Uterus (tissue), 4 donors: ENCODE data around the gene ZNF790. TPM values are rescaled to one million over a fixed set of nuclear protein-coding genes. Genes with fewer than 3 reads are reported as not detected.

Experiments
- DNase-seq, 2 donors: peaks; one replicate each; pipeline ENCODE4 v3.0.0-alpha.2; 2019 to 2020
- H3K27ac ChIP-seq, 2 donors: fragments of 200-600 bp; sonication (generic); 1 replicate in 1 of 2; 2 replicates in 1 of 2; pipeline ENCODE4 v1.5.1; 2016 to 2018
- H3K27me3 ChIP-seq, 2 donors: fragments of 200-600 bp; sonication (generic); one replicate each; pipeline ENCODE4 v1.5.1; 2018 to 2019; ENCODE audit warnings: control low read depth in 1 of 2
- H3K36me3 ChIP-seq, 2 donors: fragments of 200-600 bp; sonication (generic); one replicate each; pipeline ENCODE4 v1.5.1; 2019; ENCODE audit warnings: control low read depth in 1 of 2
- H3K4me1 ChIP-seq, 2 donors: fragments of 200-600 bp; sonication (generic); one replicate each; pipeline ENCODE4 v1.5.1; 2018 to 2019; ENCODE audit warnings: control low read depth in 1 of 2
- H3K4me3 ChIP-seq, 2 donors: fragments of 200-600 bp; sonication (generic); 1 replicate in 1 of 2; 2 replicates in 1 of 2; pipeline ENCODE4 v1.5.1; 2018 to 2019; ENCODE audit warnings: mild to moderate bottlenecking in 1 of 2
- H3K9me3 ChIP-seq, 2 donors: fragments of 200-600 bp; sonication (generic); one replicate each; pipeline ENCODE4 v1.5.1; 2019; ENCODE audit warnings: control low read depth in 1 of 2
- CTCF ChIP-seq, 4 experiments: fragments of 200-600 bp in 2 of 4; fragments of 450-650 bp in 2 of 4; sonication (generic) in 2 of 4; IDR thresholded peaks; one replicate each; pipeline ENCODE4 v1.5.1; 2016 to 2019; ENCODE audit warnings: antibody characterized with exemption in 4 of 4, mild to moderate bottlenecking in 2 of 4, moderate library complexity in 1 of 4
- POLR2A ChIP-seq, 2 donors: fragments of 450-650 bp; IDR thresholded peaks; one replicate each; pipeline ENCODE4 v1.6.1; 2016; ENCODE audit warnings: antibody characterized with exemption in 2 of 2, mild to moderate bottlenecking in 1 of 2, moderate library complexity in 1 of 2
- intact Hi-C: fragments of 100-400 bp; cut with DNase I; formaldehyde crosslinking; loops from one replicate; pipeline ENCODE4 v1.15.1; 2023; ENCODE audit warnings: low total_unique reads
- total RNA-seq, 4 donors: library from RNA; depleted of rRNA in 3 of 4; stranded (reverse); fragments of >200 nt in 3 of 4; gene quantifications; one replicate each; pipeline versions ENCODE4 v1.1.0 to v1.2.4, GENCODE V29; 2014 to 2023
- donor health status: DM: yes; HTN: yes; CAD: no.

The ZNF790 gene
- total RNA-seq, 4 donors from 2014 or later = 5.6 to 19.8 (median 8.3) TPM

DNA sequence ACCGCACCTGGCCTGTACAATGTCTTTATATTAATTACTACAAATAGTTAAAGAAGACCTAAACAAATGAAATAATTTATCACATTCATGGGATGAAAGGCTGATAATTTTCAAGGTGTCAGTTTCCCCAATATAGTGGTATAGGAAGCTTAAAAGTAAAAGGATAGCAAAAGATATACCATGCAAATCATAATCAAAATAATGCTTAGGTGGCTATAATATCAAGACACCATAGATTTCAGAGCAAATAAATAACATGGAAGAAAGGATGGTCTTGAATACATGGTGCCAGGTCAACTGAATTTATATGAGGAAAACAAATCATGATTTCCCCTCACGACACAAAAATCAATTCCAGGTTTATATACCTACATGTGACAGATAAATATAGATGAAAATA, 4.8 kb downstream of the ZNF790 start:
- TF ChIP-seq POLR2A (IDR thresholded peaks at IDR 0.05) (no peak), CTCF (IDR thresholded peaks at IDR 0.05) (no peak)
- Histone ChIP-seq H3K36me3 (no peaks in the 10 kb centered on the region), H3K4me3 (no peak overlapping the region), H3K27me3 (no peaks in the 10 kb centered on the region), H3K27ac (no peak overlapping the region), H3K4me1 (peaks cover 0 to 4% of the 10 kb centered on the region in 2 donors), H3K9me3 (peaks cover 5 to 62% of the 10 kb centered on the region in 2 donors)
- DNase-seq = no peak
- intact Hi-C loops = no loop called here

DNA sequence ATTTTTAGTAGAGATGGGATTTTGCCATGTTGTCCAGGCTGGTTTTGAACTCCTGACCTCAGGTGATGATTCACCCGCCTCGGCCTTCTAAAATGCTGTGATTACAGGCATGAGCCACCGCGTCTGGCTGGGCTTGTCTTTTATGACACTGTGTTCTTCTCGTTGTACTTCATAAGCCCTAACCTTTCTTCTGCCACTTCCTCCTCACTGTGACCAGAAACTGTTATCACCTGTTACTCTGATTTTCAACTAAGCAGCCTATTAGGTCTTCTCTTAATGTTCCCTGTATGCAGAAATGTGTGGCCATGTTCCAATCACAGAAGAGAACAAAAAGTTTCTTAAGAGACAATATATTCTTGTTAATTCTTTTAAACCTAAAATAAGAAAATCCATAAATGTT, 16.4 kb downstream of the ZNF790 start:
- Histone ChIP-seq H3K9me3 (peaks cover 11 to 90% of the 10 kb centered on the region in 2 donors), H3K27ac (no peak overlapping the region), H3K36me3 (no peaks in the 10 kb centered on the region), H3K4me3 (no peak overlapping the region), H3K27me3 (no peaks in the 10 kb centered on the region), H3K4me1 (no peaks in the 10 kb centered on the region)
- TF ChIP-seq CTCF (IDR thresholded peaks at IDR 0.05) = no peak
- TF ChIP-seq POLR2A (IDR thresholded peaks at IDR 0.05) = no peak
- no peak for DNase-seq
- intact Hi-C loops = no loop called here

GRCh38 chr19:36819130-36819630, 19.0 kb downstream of the ZNF790 start:
- Histone ChIP-seq H3K4me1 (no peaks in the 10 kb centered on the region), H3K27ac (no peak overlapping the region), H3K36me3 (no peaks in the 10 kb centered on the region), H3K4me3 (no peak overlapping the region), H3K9me3 (peaks cover 8 to 90% of the 10 kb centered on the region in 2 donors), H3K27me3 (no peaks in the 10 kb centered on the region)
- TF ChIP-seq CTCF (IDR thresholded peaks at IDR 0.05) (no peak), POLR2A (IDR thresholded peaks at IDR 0.05) (no peak)
- intact Hi-C loops = no loop called here
- no peak for DNase-seq

GRCh38 chr19:36807029-36807428, 31.2 kb downstream of the ZNF790 start:
- no peaks in the 10 kb centered on the region for H3K27me3 ChIP-seq
- intact Hi-C loops = no loop called here
- no peak for DNase-seq
- H3K4me3 ChIP-seq = no peak overlapping the region
- H3K36me3 ChIP-seq = no peaks in the 10 kb centered on the region
- TF ChIP-seq POLR2A (IDR thresholded peaks at IDR 0.05) = no peak
- TF ChIP-seq CTCF (IDR thresholded peaks at IDR 0.05) = no peak
- H3K9me3 ChIP-seq = peaks cover 0 to 81% of the 10 kb centered on the region in 2 donors
- H3K4me1 ChIP-seq = no peaks in the 10 kb centered on the region
- no peak overlapping the region for H3K27ac ChIP-seq

DNA sequence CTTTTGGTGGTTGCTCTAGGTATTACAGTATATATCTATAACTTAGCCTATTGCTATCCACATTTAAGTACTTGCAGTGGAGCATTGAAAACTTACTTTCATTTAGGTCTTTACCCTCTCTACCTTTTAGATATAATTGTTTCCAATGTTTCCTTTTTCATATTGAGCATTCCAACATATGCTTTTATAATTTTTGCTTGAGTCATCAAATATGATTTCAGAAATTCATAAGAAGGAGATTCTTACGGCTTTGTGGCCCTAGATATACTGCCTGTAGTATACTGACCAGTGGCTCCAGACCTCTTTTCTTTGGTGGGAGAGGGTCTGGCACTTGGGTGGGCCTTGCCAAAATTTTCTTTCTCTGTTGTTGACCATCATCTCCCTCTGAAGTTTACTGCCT, 32.8 kb downstream of the ZNF790 start:
- no peak for DNase-seq
- intact Hi-C loops = no loop called here
- H3K27ac ChIP-seq = no peak overlapping the region
- H3K27me3 ChIP-seq = no peaks in the 10 kb centered on the region
- peaks cover 0 to 69% of the 10 kb centered on the region in 2 donors for H3K9me3 ChIP-seq
- no peaks in the 10 kb centered on the region for H3K4me1 ChIP-seq
- no peaks in the 10 kb centered on the region for H3K36me3 ChIP-seq
- TF ChIP-seq POLR2A (IDR thresholded peaks at IDR 0.05) (no peak), CTCF (IDR thresholded peaks at IDR 0.05) (no peak)
- H3K4me3 ChIP-seq = no peak overlapping the region
